G401.6 (cell line): ENCODE data around the gene INTS7.
"Not testable (repeated sequence)": the region's sequence is repeated elsewhere in the genome, so short reads cannot be mapped to it uniquely, and the experiment has no call there.

Experiments used
- FAIRE-seq: peaks from 2 replicates; lab custom pipeline; 2012; peaks lifted over from hg19 to GRCh38; lab: Jason Lieb, UNC

The INTS7 gene

DNA sequence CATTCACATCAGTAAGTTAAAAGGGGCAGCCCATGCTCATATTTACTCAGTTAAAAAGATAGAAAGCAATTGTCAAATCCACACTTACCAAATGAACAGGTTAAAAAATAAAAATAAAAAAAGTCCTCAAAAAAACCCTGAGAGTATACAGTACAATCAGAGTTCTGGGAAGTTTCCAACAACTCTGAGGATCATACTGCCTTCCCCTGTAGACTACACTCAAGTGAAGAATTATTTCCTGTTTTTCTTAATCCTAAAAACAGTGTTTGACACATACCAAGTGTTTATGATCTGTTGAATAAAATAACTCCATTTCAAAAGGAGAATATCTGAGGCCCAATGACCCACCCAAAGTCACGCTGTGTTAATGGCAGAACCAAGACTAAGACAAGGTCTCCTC is 61.8 kb downstream of the INTS7 start:
- no peak for FAIRE-seq

DNA sequence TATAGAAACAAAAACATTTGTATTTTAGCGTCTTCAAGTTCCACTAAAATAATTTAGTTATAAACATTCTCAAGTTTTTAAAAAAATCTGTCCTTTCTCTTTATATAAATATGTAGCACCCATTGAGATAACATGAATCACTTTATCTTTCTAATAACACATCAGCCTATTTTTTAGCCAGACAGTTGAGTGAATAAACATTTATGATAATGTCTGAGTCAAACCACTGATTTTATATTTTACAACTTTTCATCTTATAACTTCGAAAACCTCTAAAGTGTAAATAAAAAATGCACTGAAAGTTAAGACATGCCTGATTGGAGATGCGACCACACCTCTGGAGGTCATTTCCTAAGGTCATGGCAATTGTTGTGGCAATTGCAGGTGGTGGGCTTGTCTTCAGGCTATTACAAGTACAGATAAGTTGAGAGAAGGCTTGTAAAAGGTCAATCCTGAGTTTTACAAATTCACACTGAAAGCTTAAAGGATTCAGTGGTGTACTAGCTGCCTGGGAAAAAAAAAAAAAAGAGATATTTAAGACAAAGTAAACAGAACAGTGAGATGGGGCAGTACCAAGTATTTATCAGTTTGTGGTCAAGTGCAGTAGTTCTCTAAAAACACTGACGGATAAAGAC is 67.0 kb downstream of the INTS7 start:
- FAIRE-seq: no peak

DNA sequence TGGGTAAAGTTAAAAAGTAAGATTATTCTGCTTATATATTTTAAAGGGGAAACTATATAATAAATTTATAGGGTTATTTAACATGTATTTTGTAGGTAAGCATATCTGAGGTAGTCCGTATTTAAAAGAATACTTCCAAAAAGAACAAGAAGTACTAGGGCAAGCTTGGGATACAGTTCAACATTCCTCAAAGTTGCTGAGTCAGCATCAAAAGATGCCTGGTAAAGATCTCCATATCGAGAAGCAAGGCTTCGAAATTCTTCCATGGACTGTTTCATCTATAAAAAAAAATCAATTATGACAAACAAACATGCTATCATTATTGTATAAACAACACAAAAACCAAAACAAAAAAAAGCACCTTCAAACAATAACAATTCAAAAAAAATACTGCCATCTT is 67.7 kb downstream of the INTS7 start:
- no peak for FAIRE-seq

GRCh38 chr1:211965108-211965805 is 70.1 kb downstream of the INTS7 start:
- no peak for FAIRE-seq

DNA sequence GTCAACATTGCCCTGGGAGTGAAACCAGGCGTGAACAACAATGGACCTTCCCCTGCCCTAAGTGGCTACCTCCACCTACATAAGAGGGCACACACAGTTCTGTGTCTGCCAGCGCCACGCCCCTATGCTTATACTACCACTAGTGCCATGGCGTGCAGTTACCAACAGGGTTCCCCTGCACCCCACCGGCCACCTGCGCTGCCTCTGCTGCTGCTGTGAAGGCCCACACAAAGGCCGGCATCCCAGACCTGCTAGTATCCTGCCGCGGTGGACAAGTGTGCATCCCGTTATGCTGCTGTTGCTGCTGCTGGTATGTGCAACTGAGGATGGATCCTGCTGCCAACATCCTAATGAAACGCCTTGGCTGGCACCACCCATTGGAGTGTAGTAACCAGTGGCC is 75.7 kb downstream of the INTS7 start:
- no peak for FAIRE-seq

DNA sequence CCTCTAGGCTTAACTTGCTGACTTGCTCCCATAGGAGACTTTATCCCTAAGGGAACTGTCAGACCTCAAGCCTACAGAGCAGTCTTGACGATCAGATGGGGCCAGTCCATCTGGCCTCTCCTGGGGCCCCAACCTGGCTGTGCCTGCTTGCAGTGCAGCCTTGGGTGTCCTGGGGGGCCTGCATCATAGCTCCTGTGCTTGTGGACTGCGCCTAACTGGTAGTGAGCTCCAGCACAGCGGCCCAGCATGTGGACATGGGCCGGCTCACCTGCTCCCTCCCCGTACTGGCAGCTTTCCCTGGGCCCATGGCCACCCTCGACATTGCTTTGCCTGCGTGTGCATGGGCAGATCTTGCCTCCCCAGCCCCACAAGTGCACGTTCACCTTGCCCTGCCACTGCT is 76.1 kb downstream of the INTS7 start:
- no peak for FAIRE-seq

- FAIRE-seq: not testable (repeated sequence)
Observed at GRCh38 chr1:211954028-211954427, 81.3 kb downstream of the INTS7 start.

DNA sequence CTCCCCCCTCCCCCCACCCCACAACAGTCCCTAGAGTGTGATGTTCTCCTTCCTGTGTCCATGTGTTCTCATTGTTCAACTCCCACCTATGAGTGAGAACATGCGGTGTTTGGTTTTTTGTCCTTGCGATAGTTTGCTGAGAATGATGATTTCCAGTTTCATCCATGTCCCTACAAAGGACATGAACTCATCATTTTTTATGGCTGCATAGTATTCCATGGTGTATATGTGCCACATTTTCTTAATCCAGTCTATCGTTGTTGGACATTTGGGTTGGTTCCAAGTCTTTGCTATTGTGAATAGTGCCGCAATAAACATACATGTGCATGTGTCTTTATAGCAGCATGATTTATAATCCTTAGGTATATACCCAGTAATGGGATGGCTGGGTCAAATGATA is 81.8 kb downstream of the INTS7 start:
- FAIRE-seq: not testable (repeated sequence)

GRCh38 chr1:211952299-211952698 is 83.1 kb downstream of the INTS7 start:
- FAIRE-seq: no peak

DNA sequence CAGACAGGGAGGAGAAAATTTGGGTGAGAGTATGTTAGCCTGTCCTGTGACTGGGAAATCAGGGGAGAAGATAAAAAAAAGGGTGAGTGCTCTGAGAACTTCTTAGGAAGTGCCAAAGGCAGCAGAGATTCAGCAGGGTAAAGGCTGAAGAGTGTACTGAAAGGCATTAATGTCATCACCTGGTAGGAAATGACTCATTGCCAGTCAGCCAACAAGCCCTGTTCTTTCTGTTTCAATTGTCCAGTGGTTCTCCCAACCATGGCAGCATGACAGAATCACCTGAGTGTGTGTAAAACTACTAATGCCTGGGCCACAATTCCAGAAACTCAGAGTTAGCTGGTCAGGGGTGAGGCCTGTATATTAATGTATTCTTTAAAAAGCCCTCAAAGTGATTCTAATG is 83.5 kb downstream of the INTS7 start:
- FAIRE-seq: no peak

DNA sequence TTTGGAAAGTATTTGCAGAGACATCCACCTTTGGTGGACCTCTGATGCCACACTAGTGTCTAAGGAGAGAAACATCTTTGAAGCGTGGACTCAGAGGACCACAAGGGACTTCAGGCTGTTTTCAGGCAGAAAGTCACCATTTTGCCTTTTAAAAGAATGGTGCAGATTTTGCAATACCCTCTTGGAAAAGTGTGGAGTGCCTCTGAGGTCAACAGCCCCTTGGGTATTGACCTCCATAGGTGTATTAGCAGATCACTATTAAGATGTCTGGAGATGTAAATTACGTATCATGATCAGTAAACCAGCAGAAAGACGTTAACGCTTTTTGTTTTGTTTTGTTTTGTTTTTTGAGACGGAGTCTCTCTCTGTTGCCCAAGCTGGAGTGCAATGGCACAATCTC is 87.0 kb downstream of the INTS7 start:
- no peak for FAIRE-seq

GRCh38 chr1:211947396-211948295 is 87.7 kb downstream of the INTS7 start:
- FAIRE-seq: no peak

DNA sequence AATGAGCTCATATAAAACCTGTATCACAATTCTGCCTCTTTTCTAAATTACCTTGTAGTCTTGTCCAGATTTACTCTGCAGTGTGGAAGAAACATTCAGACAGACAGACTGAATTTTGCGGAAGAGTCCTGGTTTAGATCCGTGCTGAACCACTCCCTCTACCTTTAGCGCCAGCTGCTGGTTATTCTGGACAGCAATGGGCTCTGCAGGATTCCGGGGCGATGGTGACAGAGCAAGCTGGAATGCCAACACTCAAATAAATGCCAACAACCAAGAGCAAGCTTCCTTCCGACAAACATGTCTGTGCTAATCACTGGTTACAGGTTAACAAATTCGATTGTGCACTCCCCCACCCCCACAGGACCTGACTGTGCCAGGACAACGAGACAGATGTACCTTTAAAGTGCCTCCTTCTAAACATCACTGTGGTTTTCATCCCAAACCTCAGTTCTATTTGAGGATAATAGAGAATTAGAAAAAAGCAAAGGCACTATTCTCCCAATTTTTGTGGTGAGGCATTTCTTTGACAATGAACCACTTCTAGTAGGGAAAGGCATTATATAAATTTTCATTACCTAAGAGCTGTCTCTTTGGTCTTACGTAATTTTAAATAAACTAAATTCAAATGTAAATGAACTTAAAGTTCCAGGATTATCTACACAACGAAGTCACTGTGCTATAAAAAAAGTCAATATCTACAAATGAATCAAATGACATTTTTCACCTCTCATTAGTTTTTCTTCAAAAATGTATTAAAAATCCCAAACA is 90.4 kb downstream of the INTS7 start:
- FAIRE-seq: no peak

- no peak for FAIRE-seq
Observed at GRCh38 chr1:211942583-211942982, 92.8 kb downstream of the INTS7 start.

DNA sequence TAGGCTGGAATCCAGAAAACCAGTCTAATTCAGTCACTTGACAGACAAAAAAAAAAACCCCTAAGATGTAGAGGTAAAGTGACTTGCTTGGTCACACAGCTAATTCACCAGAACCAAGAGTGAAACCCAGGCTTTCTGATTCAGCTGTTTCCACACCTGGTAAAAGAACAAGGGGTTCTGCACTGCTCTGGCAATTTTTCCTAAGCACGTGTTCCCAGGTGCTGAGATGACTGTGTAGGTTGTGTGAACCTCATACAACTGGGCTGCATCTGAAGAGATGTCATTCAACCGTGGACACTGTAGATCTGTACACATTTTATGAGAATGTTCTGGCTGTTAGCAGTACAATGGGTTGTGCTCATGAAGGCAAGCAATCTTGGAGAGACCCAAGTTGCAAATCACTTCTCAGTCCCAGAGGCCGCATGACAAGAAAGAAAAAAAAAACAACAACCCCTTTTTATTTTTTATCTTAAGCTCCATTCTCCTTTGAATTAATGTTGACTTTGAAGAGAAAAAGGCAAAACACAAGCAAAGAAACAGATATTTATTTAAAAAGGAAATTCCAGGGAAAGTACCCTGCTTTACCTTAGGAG is 95.4 kb downstream of the INTS7 start:
- no peak for FAIRE-seq

DNA sequence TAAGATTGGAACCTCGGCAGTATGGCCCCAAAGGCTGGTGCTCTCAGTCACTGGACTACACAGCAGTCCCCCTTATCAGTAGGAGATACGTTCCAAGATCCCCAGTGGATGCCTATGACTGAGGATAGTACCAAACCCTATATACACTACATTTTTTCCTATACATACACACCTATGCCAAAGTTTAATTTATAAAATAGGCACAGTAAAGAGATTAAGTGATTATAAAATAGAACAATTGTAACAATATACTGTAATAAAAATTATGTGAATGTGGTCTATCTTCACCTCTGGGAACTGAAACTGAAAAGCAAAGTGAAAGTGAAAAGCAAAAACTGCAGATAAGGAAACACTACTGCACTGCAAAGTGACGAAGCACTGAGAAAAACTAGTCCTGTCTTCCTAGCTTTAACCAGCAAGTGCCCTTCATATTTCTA is 96.8 kb downstream of the INTS7 start:
- no peak for FAIRE-seq

GRCh38 chr1:211937422-211937821 is 97.9 kb downstream of the INTS7 start:
- not testable (repeated sequence) for FAIRE-seq

- no peak for FAIRE-seq
Observed at GRCh38 chr1:211935448-211935970, 99.8 kb downstream of the INTS7 start.

GRCh38 chr1:211933946-211934714 is 101.2 kb downstream of the INTS7 start:
- FAIRE-seq: no peak

GRCh38 chr1:211932933-211933254 is 102.5 kb downstream of the INTS7 start:
- no peak for FAIRE-seq
